Right forelimb (tissue), 1 donor: Measurements from ENCODE around the gene XIRP2.
"Not testable (repeated sequence)": the region's sequence is repeated elsewhere in the genome, so short reads cannot be mapped to it uniquely, and the experiment has no call there.

Source experiments
- DNase-seq: peaks from one replicate; pipeline ENCODE4 v3.0.0-alpha.2; 2018

The XIRP2 gene

GRCh38 chr2:167059173-167059572 is 170.9 kb downstream of the XIRP2 start:
- no peak for DNase-seq

DNA sequence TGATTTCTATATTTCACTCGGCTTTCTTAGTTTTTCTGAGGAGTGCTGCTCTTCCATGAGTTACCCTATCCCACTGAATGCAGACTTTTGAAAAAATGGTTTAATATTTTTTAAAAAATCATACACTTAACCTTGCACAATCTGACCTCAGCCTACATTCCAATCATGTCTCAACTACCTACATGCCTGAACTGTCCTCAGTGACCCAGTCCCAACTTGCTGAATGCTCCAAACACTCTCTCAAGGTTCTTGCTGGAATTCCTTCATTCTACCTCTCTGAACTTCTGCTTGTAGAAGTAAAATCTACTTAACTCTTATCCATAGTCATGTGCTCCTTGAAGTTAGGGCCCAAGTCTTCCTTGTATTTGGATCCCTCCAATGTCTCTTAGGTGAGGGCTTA is 181.6 kb downstream of the XIRP2 start:
- DNase-seq, result no peak

- DNase-seq, result not testable (repeated sequence)
Measured at GRCh38 chr2:167075708-167076107, 187.4 kb downstream of the XIRP2 start.

- DNase-seq, result not testable (repeated sequence)
Measured at GRCh38 chr2:167098931-167099330, 210.7 kb downstream of the XIRP2 start.

DNA sequence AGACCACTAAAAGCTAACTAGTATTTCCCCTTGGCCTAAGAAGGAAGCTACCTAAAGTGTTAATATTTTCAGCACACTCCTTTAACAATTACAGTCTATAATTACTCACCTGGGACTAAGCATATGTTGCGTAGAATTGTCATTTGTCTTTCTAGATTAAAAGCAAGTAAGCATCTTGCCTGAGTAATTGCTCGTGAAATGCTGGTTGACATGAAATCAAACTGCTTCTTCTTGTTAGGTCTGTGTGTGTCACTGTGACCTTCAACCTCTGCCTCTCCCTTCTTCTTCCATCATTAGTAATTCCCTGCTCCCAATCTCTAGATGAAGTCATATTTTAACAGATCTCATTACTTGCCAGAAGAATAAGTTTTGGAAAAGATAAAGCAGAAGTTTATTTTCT is 212.2 kb downstream of the XIRP2 start:
- DNase-seq, result no peak

- no peak for DNase-seq
Measured at GRCh38 chr2:167103028-167103756, 214.9 kb downstream of the XIRP2 start.

- no peak for DNase-seq
Measured at GRCh38 chr2:167103757-167104133, 215.5 kb downstream of the XIRP2 start.

DNA sequence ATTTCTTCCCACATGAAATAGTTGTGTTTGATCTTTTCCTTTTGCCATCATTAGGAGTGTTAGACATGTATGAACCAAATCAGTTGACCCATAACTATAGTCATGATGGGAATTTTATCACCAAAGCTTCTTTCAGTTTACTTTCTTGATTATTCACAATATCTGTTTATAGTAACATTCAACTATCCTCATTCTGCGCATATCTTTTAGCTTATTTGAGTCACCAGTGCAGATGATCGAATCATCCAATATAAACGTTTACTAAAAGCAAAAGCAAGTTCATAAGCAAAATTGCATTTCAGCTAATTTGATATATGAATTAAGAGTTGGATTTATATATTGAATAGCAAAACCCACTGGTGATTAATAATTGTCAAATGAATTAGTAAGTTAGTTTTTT is 216.4 kb downstream of the XIRP2 start:
- DNase-seq, result no peak

DNA sequence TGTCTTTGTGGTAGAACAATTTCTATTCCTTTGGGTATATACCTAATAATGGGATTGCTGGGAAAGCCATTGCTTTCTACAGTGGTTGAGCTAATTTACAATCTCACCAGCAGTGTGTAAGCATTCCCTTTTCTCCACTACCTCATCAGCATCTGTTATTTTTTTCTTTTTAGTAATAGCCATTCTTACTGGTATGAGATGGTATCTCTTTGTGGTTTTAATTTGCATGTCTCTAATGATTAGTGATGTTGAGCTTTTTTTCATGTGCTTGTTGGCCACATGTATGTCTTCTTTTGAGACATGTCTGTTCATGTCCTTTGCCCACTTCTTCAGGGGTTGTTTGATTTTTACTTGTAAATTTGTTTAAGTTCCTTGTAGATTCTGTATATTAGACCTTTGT is 221.4 kb downstream of the XIRP2 start:
- not testable (repeated sequence) for DNase-seq

DNA sequence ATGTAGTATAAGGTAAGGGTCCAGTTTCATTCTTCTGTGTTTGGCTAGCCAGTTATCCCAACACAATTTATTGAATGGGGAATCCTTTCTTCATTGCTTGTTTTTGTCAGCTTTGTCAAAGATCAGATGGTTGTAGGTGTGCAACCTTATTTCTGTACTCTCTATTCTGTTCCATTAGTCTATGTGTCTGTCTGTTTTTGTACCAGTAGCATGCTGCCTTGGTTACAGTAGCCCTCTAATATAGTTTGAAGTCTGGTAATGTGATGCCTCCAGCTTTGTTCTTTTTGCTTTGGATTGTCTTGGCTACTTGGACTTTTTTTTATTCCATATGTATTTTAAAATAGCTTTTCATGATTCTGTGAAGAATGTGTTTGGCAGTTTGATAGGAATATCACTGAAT is 222.1 kb downstream of the XIRP2 start:
- no peak for DNase-seq

- no peak for DNase-seq
Measured at GRCh38 chr2:167114018-167114417, 225.7 kb downstream of the XIRP2 start.

GRCh38 chr2:167115541-167115940 is 227.3 kb downstream of the XIRP2 start:
- no peak for DNase-seq

GRCh38 chr2:167122389-167122788 is 234.1 kb downstream of the XIRP2 start:
- DNase-seq, result no peak

DNA sequence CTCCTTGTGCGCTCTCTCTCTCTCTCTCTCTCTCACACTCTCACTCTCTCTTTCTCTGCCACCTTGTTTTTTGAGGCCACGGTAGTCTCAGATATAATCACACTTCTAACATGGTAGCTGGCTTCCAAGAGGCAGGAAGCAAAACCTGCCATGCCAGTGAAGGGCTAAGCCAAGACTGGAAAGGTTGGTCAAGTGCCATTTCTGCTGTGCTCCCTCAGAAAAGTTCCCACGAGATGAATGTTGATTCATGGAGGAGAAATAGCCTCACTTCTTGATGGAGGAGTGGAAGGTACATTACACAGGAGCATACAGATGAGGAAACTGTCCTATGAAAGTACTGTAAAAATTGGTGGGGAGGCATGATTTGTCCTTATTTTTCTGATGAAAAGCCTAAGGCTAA is 237.9 kb downstream of the XIRP2 start:
- DNase-seq, result no peak

- no peak for DNase-seq
Measured at GRCh38 chr2:167127135-167127534, 238.9 kb downstream of the XIRP2 start.

- no peak for DNase-seq
Measured at GRCh38 chr2:167128130-167128529, 239.8 kb downstream of the XIRP2 start.

DNA sequence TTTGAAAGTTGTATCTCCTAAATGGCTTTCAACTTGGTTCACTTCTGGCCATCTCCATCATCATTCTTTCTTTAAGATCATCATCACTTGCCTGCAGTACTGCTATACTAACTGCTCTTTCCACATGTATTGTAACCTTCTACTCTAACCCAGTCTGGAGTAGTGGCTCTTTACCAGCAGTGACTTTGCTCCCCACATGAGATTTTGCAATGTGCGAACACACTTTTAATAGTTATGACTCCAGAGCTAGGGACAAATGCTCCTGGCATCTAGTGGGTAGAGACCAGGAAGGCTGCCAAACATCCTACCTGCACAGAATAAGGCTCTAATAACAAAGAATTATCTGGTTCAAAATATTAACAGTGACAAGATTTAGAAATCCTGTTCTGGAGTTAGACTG is 243.8 kb downstream of the XIRP2 start:
- no peak for DNase-seq

DNA sequence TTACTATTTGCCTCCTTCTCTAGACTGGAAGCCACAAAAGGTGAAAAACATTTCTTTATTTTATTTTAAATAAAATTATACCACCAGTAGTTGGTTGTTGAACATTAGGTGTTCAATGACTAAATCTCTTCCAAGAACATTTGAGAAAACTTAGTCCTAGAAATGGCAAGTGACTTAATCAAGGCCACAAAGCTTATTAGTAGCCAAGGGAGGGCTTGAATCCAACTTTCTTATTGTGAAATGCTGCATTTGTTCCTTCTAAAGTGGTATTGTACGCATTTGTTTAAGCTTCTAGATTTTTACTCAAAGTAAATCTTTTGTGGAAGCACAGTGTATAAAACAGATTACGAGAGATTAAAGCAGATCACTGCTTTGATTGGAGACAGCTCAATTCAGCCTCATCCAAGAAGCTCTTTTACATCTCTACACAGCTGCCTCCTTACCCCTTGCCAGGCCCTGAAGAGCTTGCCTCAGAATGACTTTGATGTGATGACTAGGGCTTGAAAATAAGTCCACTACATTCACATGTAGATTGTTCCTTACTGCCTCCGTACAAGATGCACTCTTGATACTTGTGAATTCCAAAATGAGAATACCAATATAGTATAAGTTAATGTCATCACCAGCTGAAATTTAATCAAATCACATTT is 244.8 kb downstream of the XIRP2 start:
- DNase-seq, result no peak

DNA sequence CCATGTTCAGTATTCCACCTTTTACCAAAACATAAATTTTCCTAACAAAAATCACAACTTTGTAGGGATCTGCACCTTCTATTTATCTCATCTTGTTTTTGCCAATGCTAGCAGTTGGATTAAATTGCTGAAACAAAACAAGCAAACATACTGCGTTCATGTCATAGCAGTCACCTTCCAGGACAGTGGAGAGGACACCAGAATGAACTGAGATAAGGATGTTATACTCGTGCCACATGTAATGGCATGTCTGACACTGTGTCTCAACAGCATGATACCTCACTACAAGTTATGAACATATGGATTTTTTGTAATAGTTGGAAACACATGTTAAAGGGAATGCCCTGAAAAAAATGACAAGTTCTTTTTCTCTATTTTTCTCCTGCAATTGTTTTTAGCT is 245.3 kb downstream of the XIRP2 start:
- no peak for DNase-seq

GRCh38 chr2:167134381-167135072 is 246.2 kb downstream of the XIRP2 start:
- no peak for DNase-seq

GRCh38 chr2:167135706-167136105 is 247.4 kb downstream of the XIRP2 start:
- no peak for DNase-seq

DNA sequence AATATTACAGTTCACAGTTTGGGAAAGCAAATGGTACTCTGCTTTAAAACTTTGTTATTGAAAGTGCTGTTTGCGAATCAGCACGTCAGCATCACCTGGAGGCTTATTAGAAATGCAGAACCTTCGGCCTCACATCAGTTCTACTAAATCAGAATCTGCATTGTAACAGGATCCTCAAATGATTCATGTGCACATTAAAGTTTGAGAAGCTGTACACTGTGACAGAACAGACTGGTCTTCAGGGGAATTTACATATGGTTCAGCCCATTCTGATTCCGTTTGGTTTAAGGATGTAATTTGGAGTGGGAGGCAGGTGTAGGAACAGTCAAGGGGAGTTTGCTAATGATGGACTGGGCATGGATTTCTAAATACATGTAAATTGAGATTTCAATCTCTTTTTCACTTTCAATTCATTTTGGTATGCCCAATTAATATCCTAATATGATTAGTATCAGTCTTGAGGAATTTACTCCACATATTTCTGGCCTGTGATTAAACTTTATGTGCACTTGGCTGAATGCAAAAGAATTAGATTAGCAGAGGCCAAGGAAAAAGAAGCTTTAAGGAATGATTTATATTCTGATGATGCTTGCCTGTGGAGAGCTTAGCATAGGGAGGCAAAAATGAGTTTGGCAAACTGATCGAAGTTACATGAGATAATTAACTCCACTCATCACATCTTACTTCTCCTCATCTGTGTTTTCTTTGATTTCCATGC is 248.8 kb downstream of the XIRP2 start:
- DNase-seq, result no peak

- no peak for DNase-seq
Measured at GRCh38 chr2:167140330-167140729, 252.1 kb downstream of the XIRP2 start.

GRCh38 chr2:167140767-167141166 is 252.5 kb downstream of the XIRP2 start:
- no peak for DNase-seq
